Endothelial cell of umbilical vein (primary cell): ENCODE results near the gene ALK. TPM values are rescaled to one million over a fixed set of nuclear protein-coding genes. Genes with fewer than 3 reads are reported as not detected.

ENCODE experiments used
- BruUV-seq: library from RNA; stranded (reverse); fragments of 400-500 nt; replicated peaks from 2 replicates; lab custom pipeline; 2021; lab: Mats Ljungman, UMichigan
- CTCF ChIA-PET: fragments of 300-600, 350-600 bp; sonication (Branson Sonifier 250); formaldehyde crosslinking; loops from one replicate; lab custom pipeline; 2021; ENCODE audit warnings: antibody characterized with exemption, inconsistent platforms; lab: Charles Lee
- POLR2A ChIA-PET: fragments of 300-600, 350-600 bp; sonication (Branson Sonifier 250); formaldehyde crosslinking; loops from one replicate; lab custom pipeline; 2021; ENCODE audit warnings: antibody characterized with exemption, inconsistent platforms; lab: Charles Lee
- DNase-seq: peaks from one replicate; pipeline ENCODE4 v3.0.0-alpha.2; 2011; ENCODE audit warnings: low read depth, low spot score
- FAIRE-seq: peaks from 2 replicates; lab custom pipeline; 2011; peaks lifted over from hg19 to GRCh38; lab: Jason Lieb, UNC
- H2AFZ ChIP-seq: 2 replicates; pipeline ENCODE4 v1.6.0; 2012; ENCODE audit warnings: low read depth, low read length, control low read depth, inconsistent platforms
- H3K27ac ChIP-seq: 2 replicates; pipeline ENCODE4 v1.5.1; 2011; ENCODE audit warnings: low read depth, mild to moderate bottlenecking, control low read depth, low read length, moderate library complexity; ENCODE audit not compliant: insufficient read depth
- H3K27me3 ChIP-seq, 2 experiments: 2 replicates each; pipeline versions ENCODE4 v1.6.0 to v1.6.1; 2011; ENCODE audit warnings: low read length in 2 of 2, mixed read lengths in 1 of 2; ENCODE audit not compliant: control insufficient read depth in 2 of 2, insufficient read depth in 2 of 2
- H3K36me3 ChIP-seq, 2 experiments: 2 replicates in 1 of 2; 3 replicates in 1 of 2; pipeline ENCODE4 v1.5.1; 2011; ENCODE audit warnings: low read length in 2 of 2, mild to moderate bottlenecking in 1 of 2, moderate library complexity in 1 of 2; ENCODE audit not compliant: control insufficient read depth in 2 of 2, insufficient read depth in 2 of 2; ENCODE audit errors: extremely low read depth in 1 of 2
- H3K4me1 ChIP-seq: 3 replicates; pipeline ENCODE4 v1.5.1; 2011; ENCODE audit warnings: mild to moderate bottlenecking, low read length; ENCODE audit not compliant: control insufficient read depth, insufficient read depth; ENCODE audit errors: extremely low read depth
- H3K4me2 ChIP-seq: 2 replicates; pipeline ENCODE4 v1.6.1; 2011; ENCODE audit warnings: low read length, control low read depth, mixed read lengths; ENCODE audit not compliant: insufficient read depth
- H3K4me3 ChIP-seq, 3 experiments: fragments of 200-600 bp in 1 of 3; sonication (generic), shearing (Covaris generic) in 1 of 3; replicated peaks in 1 of 3; 2 replicates each; pipeline ENCODE4 v1.5.1; 2011 to 2016; ENCODE audit warnings: control low read depth in 3 of 3, low read length in 3 of 3, mild to moderate bottlenecking in 2 of 3, inconsistent platforms in 1 of 3, low read depth in 1 of 3, moderate library complexity in 1 of 3; ENCODE audit not compliant: insufficient read depth in 1 of 3
- H3K79me2 ChIP-seq: 2 replicates; pipeline ENCODE4 v1.6.0; 2012; ENCODE audit warnings: low read length, inconsistent platforms; ENCODE audit not compliant: control insufficient read depth, insufficient read depth
- H3K9ac ChIP-seq: replicated peaks from 2 replicates; pipeline ENCODE3; 2011; ENCODE audit warnings: low read length, control low read depth; ENCODE audit not compliant: insufficient read depth; ENCODE audit errors: extremely low read depth
- H3K9me1 ChIP-seq: replicated peaks from 3 replicates; pipeline ENCODE4 v1.6.0; 2011; ENCODE audit warnings: mild to moderate bottlenecking, low read length; ENCODE audit not compliant: control insufficient read depth, insufficient read depth; ENCODE audit errors: extremely low read depth
- H3K9me3 ChIP-seq: replicated peaks from 2 replicates; pipeline ENCODE4 v1.5.1; 2012; ENCODE audit warnings: low read length, inconsistent platforms; ENCODE audit not compliant: control insufficient read depth, insufficient read depth
- H4K20me1 ChIP-seq: replicated peaks from 2 replicates; pipeline ENCODE3; 2011; ENCODE audit warnings: mild to moderate bottlenecking, low read length; ENCODE audit not compliant: control insufficient read depth, insufficient read depth; ENCODE audit errors: extremely low read depth
- EZH2 ChIP-seq: IDR thresholded peaks from 2 replicates; pipeline ENCODE4 v1.6.1; 2012; ENCODE audit warnings: borderline replicate concordance, low read depth, mild to moderate bottlenecking, moderate library complexity, low read length, inconsistent platforms; ENCODE audit not compliant: severe bottlenecking
- FOS ChIP-seq: IDR thresholded peaks from 2 replicates; pipeline ENCODE4 v1.6.1; 2011; ENCODE audit warnings: mild to moderate bottlenecking, low read length, moderate library complexity, borderline replicate concordance; ENCODE audit not compliant: insufficient read depth
- GATA2 ChIP-seq: IDR thresholded peaks from 2 replicates; pipeline ENCODE4 v1.7.0; 2011; ENCODE audit warnings: low read depth, mild to moderate bottlenecking, moderate library complexity, mixed read lengths, low read length; ENCODE audit not compliant: insufficient read length, insufficient read depth
- JUN ChIP-seq: IDR thresholded peaks from 2 replicates; pipeline ENCODE4 v1.6.1; 2011; ENCODE audit warnings: borderline replicate concordance, low read depth; ENCODE audit not compliant: insufficient read length, insufficient read depth
- MYC ChIP-seq: IDR thresholded peaks from one replicate; pipeline ENCODE4 v1.6.1; 2011; ENCODE audit warnings: mild to moderate bottlenecking, low read depth, low read length
- POLR2A ChIP-seq: IDR thresholded peaks from 2 replicates; pipeline ENCODE4 v1.6.1; 2012; ENCODE audit warnings: low read depth, mild to moderate bottlenecking, control low read depth, low read length
- POLR2AphosphoS5 ChIP-seq: IDR thresholded peaks from 2 replicates; pipeline ENCODE4 v1.6.1; 2012; ENCODE audit warnings: low read depth, mild to moderate bottlenecking, control low read depth, low read length, moderate library complexity; ENCODE audit not compliant: insufficient read depth
- dilution Hi-C: fragments of 300-500 bp; cut with MboI; formaldehyde crosslinking; loops from one replicate; pipeline ENCODE4 v1.15.0; 2019; ENCODE audit warnings: low sequenced_read_pairs; ENCODE audit not compliant: extremely low pct_ligation_motif_present
- intact Hi-C: fragments of 100-400 bp; cut with micrococcal nuclease; formaldehyde crosslinking; loops from one replicate; pipeline ENCODE4 v1.10.0; 2022
- polyA plus RNA-seq, 4 experiments: library from polyadenylated mRNA; depleted of rRNA in 3 of 4; stranded (reverse) in 3 of 4; unstranded in 1 of 4; fragments of >200 nt; gene quantifications; 2 replicates each; pipeline versions ENCODE4 v1.2.1 to v1.2.3, GENCODE V29; 2011 to 2012; ENCODE audit warnings: missing spikeins in 1 of 4
- total RNA-seq: library from RNA; stranded (reverse); gene quantifications from 2 replicates; pipeline ENCODE4 v1.2.3, GENCODE V29; 2021
- TF ChIP-seq, protein P1 (sequence below): IDR thresholded peaks from 2 replicates; pipeline ENCODE4 v1.6.1; 2011; ENCODE audit not compliant: insufficient read depth, insufficient read length
- TF ChIP-seq, protein P2 (sequence below), 2 donors: IDR thresholded peaks; 1 replicate in 1 of 2; 2 replicates in 1 of 2; pipeline ENCODE4 v1.5.1; 2011; ENCODE audit warnings: low read length in 2 of 2, mild to moderate bottlenecking in 2 of 2, moderate library complexity in 2 of 2, control low read depth in 1 of 2, inconsistent platforms in 1 of 2, low read depth in 1 of 2; ENCODE audit not compliant: insufficient read depth in 1 of 2; ENCODE audit errors: extremely low read depth in 1 of 2

Gene ALK
- total and polyA plus RNA-seq, 2 donors (not counting 3 experiments of a cell fraction or from before 2014, with no cell fraction given) = not detected

DNA sequence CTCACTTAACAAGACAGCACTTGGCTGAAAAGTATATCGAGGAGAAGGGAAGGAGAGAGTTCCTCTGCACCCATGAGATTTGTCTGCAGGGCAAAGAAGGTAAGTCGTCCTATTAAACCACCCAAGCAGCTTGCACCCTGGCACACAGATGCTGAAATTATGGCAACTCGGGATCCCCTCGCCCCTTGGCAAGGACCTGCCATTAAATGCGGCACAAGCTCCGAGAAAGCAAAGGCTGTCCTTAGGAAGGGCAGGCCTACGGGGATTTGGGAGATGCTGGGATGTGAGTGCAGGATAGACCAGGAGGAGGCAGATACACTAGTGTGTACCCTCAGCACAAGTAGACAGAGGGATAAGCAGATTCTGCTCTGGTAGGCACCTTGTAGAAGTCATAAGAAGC is 191.5 kb downstream of the ALK start:
- no peaks in the 10 kb centered on the region for H3K36me3 ChIP-seq
- H3K4me1 ChIP-seq = no peaks in the 10 kb centered on the region
- H3K79me2 ChIP-seq = no peaks in the 10 kb centered on the region
- H3K4me2 ChIP-seq = no peak overlapping the region
- intact Hi-C loops = no loop called here
- H3K27ac ChIP-seq = no peak overlapping the region
- dilution Hi-C loops = no loop called here
- no peak overlapping the region for H3K4me3 ChIP-seq
- H3K9me1 ChIP-seq = no peaks in the 10 kb centered on the region
- H4K20me1 ChIP-seq = no peaks in the 10 kb centered on the region
- ChIA-PET POLR2A (no interaction called here), CTCF (no interaction called here)
- H3K9me3 ChIP-seq = peaks cover 3% of the 10 kb centered on the region
- no peak overlapping the region for H3K9ac ChIP-seq
- TF ChIP-seq JUN = no peak
- no peak for TF ChIP-seq POLR2AphosphoS5
- no peak for TF ChIP-seq MYC
- no peak for TF ChIP-seq GATA2
- TF ChIP-seq EZH2 = no peak
- TF ChIP-seq, protein P1, sequence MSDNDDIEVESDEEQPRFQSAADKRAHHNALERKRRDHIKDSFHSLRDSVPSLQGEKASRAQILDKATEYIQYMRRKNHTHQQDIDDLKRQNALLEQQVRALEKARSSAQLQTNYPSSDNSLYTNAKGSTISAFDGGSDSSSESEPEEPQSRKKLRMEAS = no peak
- TF ChIP-seq FOS = no peak
- TF ChIP-seq, protein P2, sequence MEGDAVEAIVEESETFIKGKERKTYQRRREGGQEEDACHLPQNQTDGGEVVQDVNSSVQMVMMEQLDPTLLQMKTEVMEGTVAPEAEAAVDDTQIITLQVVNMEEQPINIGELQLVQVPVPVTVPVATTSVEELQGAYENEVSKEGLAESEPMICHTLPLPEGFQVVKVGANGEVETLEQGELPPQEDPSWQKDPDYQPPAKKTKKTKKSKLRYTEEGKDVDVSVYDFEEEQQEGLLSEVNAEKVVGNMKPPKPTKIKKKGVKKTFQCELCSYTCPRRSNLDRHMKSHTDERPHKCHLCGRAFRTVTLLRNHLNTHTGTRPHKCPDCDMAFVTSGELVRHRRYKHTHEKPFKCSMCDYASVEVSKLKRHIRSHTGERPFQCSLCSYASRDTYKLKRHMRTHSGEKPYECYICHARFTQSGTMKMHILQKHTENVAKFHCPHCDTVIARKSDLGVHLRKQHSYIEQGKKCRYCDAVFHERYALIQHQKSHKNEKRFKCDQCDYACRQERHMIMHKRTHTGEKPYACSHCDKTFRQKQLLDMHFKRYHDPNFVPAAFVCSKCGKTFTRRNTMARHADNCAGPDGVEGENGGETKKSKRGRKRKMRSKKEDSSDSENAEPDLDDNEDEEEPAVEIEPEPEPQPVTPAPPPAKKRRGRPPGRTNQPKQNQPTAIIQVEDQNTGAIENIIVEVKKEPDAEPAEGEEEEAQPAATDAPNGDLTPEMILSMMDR (IDR thresholded peaks at IDR 0.05; ENCODE audit: extremely low read depth in 1 of 2, insufficient read depth in 1 of 2, low read depth in 1 of 2, low read length in 2 of 2) = no peak
- no peak for TF ChIP-seq POLR2A
- no peak for FAIRE-seq
- H3K27me3 ChIP-seq = no peaks in the 10 kb centered on the region
- no peak for DNase-seq
- BruUV-seq = no TSS peak
- no peak overlapping the region for H2AFZ ChIP-seq
